ENCODE results near the gene DNALI1. TPM values are rescaled to one million over a fixed set of nuclear protein-coding genes. Genes with fewer than 3 reads are reported as not detected.

The DNALI1 gene
- total RNA-seq, 1 donor from 2014 or later, result 8.7 TPM

DNA sequence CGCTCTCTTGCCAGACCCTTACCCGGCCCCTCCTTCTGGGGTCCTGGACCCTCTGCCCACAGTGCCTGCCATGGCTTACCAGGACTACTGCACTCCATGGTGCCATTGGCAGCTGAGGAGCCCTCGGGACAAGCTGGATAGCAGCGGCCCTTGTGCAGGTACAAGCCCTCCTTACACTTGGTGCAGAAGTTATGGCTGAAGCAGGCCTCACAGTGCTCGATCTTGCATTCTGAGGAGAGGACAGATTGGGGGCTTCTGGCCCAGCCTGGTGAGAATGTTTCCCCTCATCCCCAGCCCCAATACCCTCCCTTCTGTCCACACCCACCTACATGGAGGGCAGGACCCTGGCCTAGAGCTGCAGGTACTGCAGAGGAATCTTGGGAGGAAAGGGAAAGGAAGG, 57.4 kb downstream of the DNALI1 start:
- no peaks in the 10 kb centered on the region for H3K36me3 ChIP-seq (ENCODE audit: control insufficient read depth, insufficient read depth, low read length)
- H3K27me3 ChIP-seq (ENCODE audit: control insufficient read depth, insufficient read depth, low read length), result peaks cover 12% of the 10 kb centered on the region
- no peak for DNase-seq (ENCODE audit: low read depth)
- H3K4me3 ChIP-seq (ENCODE audit: low read depth, low read length), result no peak overlapping the region
- TF ChIP-seq CTCF (IDR thresholded peaks at IDR 0.05; ENCODE audit: insufficient read depth, low read length, poor library complexity, severe bottlenecking), result no peak

DNA sequence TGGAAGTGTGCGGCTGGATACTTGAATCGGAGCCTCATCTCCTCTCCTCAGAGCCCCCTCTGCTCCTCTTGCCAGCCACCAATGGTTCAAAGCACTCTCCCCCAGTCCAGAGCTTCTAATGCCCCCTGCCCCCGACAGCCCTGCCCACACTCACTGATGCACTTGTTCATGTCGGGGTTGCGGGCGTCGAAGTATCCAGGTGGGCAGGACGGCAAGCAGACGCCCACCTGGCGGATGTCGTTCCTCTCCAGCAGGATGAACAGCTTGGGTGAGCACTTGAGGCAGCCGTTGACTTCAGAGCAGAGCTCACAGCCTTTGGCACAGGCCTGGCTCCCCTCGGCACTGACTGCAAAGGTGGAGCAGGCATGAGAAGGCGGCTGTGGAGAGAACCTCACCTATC, 59.6 kb downstream of the DNALI1 start:
- no peak for DNase-seq (ENCODE audit: low read depth)
- TF ChIP-seq CTCF (IDR thresholded peaks at IDR 0.05; ENCODE audit: insufficient read depth, low read length, poor library complexity, severe bottlenecking), result no peak
- H3K27me3 ChIP-seq (ENCODE audit: control insufficient read depth, insufficient read depth, low read length), result peaks cover 8% of the 10 kb centered on the region

More for the DNA sequence above, 59.6 kb downstream of the DNALI1 start:
- Histone ChIP-seq H3K36me3 (ENCODE audit: control insufficient read depth, insufficient read depth, low read length) (no peaks in the 10 kb centered on the region), H3K4me3 (ENCODE audit: low read depth, low read length) (no peak overlapping the region)

Other genes with a start within 250 kb of the DNALI1 start
- 34.2 and 38.3 TPM in 2 replicates for gene ZC3H12A, start 82.4 kb upstream of the DNALI1 start, total RNA-seq
- 88.1 and 110 TPM in 2 replicates for gene MEAF6, start 42.2 kb upstream of the DNALI1 start, total RNA-seq
- gene SNIP1, start 2.6 kb upstream of the DNALI1 start, total RNA-seq, result 18.3 and 19.3 TPM in 2 replicates
- 47.8 and 52.6 TPM in 2 replicates for gene GNL2, start 39.0 kb downstream of the DNALI1 start, total RNA-seq
- 0.08 and 0.14 TPM in 2 replicates for gene RSPO1, start 78.0 kb downstream of the DNALI1 start, total RNA-seq
- 3.1 and 4.0 TPM in 2 replicates for gene CDCA8, start 135.6 kb downstream of the DNALI1 start, total RNA-seq
- gene EPHA10, start 208.2 kb downstream of the DNALI1 start, total RNA-seq, result 0.13 and 0.55 TPM in 2 replicates
- 6.4 and 8.7 TPM in 2 replicates for gene MANEAL, start 236.9 kb downstream of the DNALI1 start, total RNA-seq

Data from kidney epithelial cell (primary cell).